BE2C (cell line): Measurements from ENCODE around the gene CDCP1.
A peak's percentile ranks its signal among the peaks of the same experiment; 100 is the strongest.

Experiments used
- DNase-seq: peaks from one replicate; pipeline ENCODE4 v3.0.0-alpha.2; 2020
- H3K27me3 ChIP-seq: fragments of 250-450 bp; sonication (Bioruptor Pico); 2 replicates; pipeline ENCODE4 v1.5.1; 2020; ENCODE audit warnings: mild to moderate bottlenecking
- H3K36me3 ChIP-seq: fragments of 250-450 bp; sonication (Bioruptor Pico); 2 replicates; pipeline ENCODE4 v1.5.1; 2020; ENCODE audit warnings: mild to moderate bottlenecking
- H3K4me1 ChIP-seq: fragments of 250-450 bp; sonication (Bioruptor Pico); 2 replicates; pipeline ENCODE4 v1.5.1; 2020
- H3K4me3 ChIP-seq: 2 replicates; pipeline ENCODE4 v1.5.1; 2011; ENCODE audit warnings: low read depth, low read length
- H3K9me3 ChIP-seq: fragments of 250-450 bp; sonication (Bioruptor Pico); 2 replicates; pipeline ENCODE4 v1.5.1; 2020
- TF ChIP-seq, protein P1 (sequence below): IDR thresholded peaks from 2 replicates; pipeline ENCODE4 v1.5.1; 2012; ENCODE audit warnings: mild to moderate bottlenecking, low read depth, low read length

CDCP1 gene

GRCh38 chr3:45097296-45097883 lies 48.8 kb downstream of the CDCP1 start:
- TF ChIP-seq, protein P1, sequence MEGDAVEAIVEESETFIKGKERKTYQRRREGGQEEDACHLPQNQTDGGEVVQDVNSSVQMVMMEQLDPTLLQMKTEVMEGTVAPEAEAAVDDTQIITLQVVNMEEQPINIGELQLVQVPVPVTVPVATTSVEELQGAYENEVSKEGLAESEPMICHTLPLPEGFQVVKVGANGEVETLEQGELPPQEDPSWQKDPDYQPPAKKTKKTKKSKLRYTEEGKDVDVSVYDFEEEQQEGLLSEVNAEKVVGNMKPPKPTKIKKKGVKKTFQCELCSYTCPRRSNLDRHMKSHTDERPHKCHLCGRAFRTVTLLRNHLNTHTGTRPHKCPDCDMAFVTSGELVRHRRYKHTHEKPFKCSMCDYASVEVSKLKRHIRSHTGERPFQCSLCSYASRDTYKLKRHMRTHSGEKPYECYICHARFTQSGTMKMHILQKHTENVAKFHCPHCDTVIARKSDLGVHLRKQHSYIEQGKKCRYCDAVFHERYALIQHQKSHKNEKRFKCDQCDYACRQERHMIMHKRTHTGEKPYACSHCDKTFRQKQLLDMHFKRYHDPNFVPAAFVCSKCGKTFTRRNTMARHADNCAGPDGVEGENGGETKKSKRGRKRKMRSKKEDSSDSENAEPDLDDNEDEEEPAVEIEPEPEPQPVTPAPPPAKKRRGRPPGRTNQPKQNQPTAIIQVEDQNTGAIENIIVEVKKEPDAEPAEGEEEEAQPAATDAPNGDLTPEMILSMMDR, result no peak
- DNase-seq, result no peak
- H3K27me3 ChIP-seq, result no peaks in the 10 kb centered on the region
- H3K9me3 ChIP-seq, result no peaks in the 10 kb centered on the region
- H3K36me3 ChIP-seq, result no peaks in the 10 kb centered on the region
- H3K4me1 ChIP-seq, result no peaks in the 10 kb centered on the region
- H3K4me3 ChIP-seq, result no peak overlapping the region

GRCh38 chr3:45095916-45096526 lies 50.2 kb downstream of the CDCP1 start:
- H3K9me3 ChIP-seq, result no peaks in the 10 kb centered on the region
- TF ChIP-seq, protein P1, result no peak
- no peaks in the 10 kb centered on the region for H3K4me1 ChIP-seq
- H3K36me3 ChIP-seq, result no peaks in the 10 kb centered on the region
- no peaks in the 10 kb centered on the region for H3K27me3 ChIP-seq
- no peak overlapping the region for H3K4me3 ChIP-seq
- DNase-seq, result peak; percentile 44

DNA sequence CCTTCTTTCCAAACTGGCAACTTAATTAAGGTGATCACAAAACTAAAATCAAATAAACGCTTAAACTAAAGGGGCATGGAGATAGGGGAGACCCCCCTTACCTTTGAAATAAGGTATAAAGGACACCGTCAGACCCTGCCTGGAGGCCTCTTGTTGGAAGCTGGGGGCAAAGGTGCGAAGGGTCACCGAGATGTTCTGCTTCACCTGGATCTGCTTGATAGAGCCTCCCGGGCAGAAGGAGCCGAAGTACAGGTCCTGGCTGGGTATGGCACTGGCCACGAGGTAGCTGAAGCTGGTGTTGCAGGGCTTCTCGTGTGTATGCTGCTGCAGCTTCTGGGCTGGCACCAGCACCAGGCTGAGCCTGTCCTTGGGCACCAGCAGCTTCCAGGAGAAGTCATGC lies 53.0 kb downstream of the CDCP1 start:
- Histone ChIP-seq H3K9me3 (no peaks in the 10 kb centered on the region), H3K4me1 (no peaks in the 10 kb centered on the region), H3K36me3 (no peaks in the 10 kb centered on the region), H3K4me3 (no peak overlapping the region), H3K27me3 (no peaks in the 10 kb centered on the region)
- DNase-seq, result no peak
- TF ChIP-seq, protein P1, result no peak

DNA sequence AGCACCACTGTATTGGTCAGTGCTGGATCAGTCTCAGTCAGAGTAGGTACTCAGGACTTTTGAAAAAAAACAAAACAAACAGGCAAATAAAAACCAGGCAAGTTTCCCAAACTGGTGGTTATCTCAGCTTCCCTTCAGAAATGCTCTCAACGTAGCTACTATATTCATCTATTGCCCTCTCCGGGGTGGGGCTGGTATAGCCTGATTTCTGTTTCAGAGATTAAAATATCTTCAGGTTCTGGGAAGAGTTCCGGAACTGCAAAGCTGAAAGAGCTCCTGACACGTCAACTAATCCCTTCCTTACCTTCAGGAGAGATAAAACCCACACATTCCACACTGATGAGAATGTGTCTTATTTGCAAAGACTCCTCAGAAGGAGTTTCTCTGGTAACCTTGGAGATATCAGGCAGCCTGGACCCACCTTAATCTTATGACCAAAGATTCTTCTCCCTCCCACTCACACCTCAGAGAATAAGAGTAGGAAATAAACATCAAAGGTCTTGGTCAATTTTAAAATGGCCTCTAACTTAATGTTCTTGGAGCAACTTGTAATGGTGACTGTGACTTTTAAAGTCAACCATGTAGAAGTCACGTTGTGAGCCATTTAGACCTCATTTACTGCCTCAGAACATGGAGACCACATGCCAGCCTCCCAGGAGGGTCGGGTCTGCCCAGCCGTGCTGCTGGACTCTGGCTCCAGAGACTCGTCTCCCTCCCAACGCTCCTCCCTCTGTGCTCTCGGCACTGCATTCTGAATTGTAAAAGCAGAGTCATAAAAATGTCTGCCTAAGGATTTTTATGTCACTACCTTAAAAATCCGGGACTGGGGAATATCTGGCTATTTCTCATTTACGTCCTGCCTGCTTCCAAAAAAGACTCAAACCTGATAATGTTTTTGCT lies 53.8 kb downstream of the CDCP1 start:
- TF ChIP-seq, protein P1, result no peak
- Histone ChIP-seq H3K36me3 (no peaks in the 10 kb centered on the region), H3K4me1 (no peaks in the 10 kb centered on the region), H3K9me3 (no peaks in the 10 kb centered on the region), H3K4me3 (no peak overlapping the region), H3K27me3 (no peaks in the 10 kb centered on the region)
- no peak for DNase-seq

GRCh38 chr3:45090855-45091254 lies 55.3 kb downstream of the CDCP1 start:
- H3K27me3 ChIP-seq, result no peaks in the 10 kb centered on the region
- no peak for DNase-seq
- no peaks in the 10 kb centered on the region for H3K9me3 ChIP-seq
- H3K4me1 ChIP-seq, result no peaks in the 10 kb centered on the region
- no peak overlapping the region for H3K4me3 ChIP-seq
- no peaks in the 10 kb centered on the region for H3K36me3 ChIP-seq
- TF ChIP-seq, protein P1, result no peak
